ENCODE results near the gene HS3ST4. TPM values are rescaled to one million over a fixed set of nuclear protein-coding genes. Genes with fewer than 3 reads are reported as not detected.

The HS3ST4 gene
- total RNA-seq, 1 donor, result not detected

- DNase-seq (ENCODE audit: low read depth), result no peak
- TF ChIP-seq CTCF (IDR thresholded peaks at IDR 0.05; ENCODE audit: insufficient read depth, low read depth, low read length), result no peak
- no peak overlapping the region for H3K4me3 ChIP-seq (ENCODE audit: low read depth, low read length)
Observed at GRCh38 chr16:25895380-25895779, 203.6 kb downstream of the HS3ST4 start.

DNA sequence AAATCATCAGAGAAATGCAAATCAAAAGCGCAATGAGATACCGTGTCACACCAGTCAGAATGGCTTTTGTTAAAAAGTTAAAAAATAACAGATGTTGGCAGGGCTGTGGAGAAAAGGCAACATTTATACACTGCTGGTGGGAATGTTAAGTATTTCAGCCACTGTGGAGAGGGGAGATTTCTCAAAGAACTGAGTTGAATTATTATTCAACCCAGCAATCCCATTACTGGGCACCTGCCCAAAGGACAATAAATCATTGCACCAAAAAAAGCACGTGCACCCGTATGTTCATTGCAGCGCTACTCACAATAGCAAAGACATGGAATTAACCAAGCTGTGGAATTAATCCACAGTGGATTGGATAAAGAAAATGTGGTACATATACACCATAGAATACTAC lies 204.7 kb downstream of the HS3ST4 start:
- TF ChIP-seq CTCF (IDR thresholded peaks at IDR 0.05; ENCODE audit: insufficient read depth, low read depth, low read length), result no peak
- no peak overlapping the region for H3K4me3 ChIP-seq (ENCODE audit: low read depth, low read length)
- no peak for DNase-seq (ENCODE audit: low read depth)

DNA sequence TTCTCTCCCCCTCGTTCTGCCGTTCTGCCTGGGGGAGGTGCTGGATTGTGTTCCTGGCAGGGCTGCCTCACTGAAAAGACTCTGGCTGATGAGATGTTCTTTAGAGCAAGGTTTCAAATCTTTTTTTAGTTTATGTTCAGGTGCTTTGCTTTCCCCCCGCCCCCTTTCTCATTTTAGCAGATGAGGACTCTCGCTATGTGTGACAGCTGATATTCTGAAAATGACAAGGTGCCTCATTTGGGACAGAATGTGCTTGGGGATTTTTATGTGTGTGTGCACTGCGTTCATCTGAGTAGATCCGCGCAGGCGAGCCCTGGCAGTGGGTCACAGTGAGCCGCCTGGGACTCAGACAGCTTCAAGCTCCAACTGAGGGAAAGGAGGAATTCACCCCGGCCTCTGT lies 205.9 kb downstream of the HS3ST4 start:
- H3K4me3 ChIP-seq (ENCODE audit: low read depth, low read length), result no peak overlapping the region
- no peak for DNase-seq (ENCODE audit: low read depth)
- TF ChIP-seq CTCF (IDR thresholded peaks at IDR 0.05; ENCODE audit: insufficient read depth, low read depth, low read length), result no peak

DNA sequence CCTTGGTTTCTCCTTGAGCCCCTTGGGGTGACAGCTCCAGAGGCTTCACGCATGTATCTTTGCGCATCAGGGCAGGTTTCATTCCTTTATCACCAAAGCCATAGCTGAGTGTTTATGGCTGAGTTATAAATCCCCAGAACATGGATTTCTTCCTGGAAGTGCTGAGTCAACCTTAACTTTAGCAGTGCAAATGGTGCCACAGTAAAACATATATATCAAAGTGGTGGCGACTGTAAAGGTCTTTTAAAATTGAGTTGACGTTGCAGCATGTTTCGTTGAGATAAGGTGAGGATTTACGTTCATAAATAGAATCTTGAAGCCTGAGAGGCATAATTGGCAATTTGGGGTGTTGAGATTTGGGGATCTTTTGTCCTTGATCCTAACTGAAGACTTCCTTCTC lies 214.1 kb downstream of the HS3ST4 start:
- TF ChIP-seq CTCF (IDR thresholded peaks at IDR 0.05; ENCODE audit: insufficient read depth, low read depth, low read length), result no peak
- H3K4me3 ChIP-seq (ENCODE audit: low read depth, low read length), result no peak overlapping the region
- no peak for DNase-seq (ENCODE audit: low read depth)

GRCh38 chr16:25910971-25911370 lies 219.2 kb downstream of the HS3ST4 start:
- H3K4me3 ChIP-seq (ENCODE audit: low read depth, low read length), result no peak overlapping the region
- DNase-seq (ENCODE audit: low read depth), result no peak
- TF ChIP-seq CTCF (IDR thresholded peaks at IDR 0.05; ENCODE audit: insufficient read depth, low read depth, low read length), result no peak

GRCh38 chr16:25912321-25912720 lies 220.6 kb downstream of the HS3ST4 start:
- TF ChIP-seq CTCF (IDR thresholded peaks at IDR 0.05; ENCODE audit: insufficient read depth, low read depth, low read length), result no peak
- H3K4me3 ChIP-seq (ENCODE audit: low read depth, low read length), result no peak overlapping the region
- DNase-seq (ENCODE audit: low read depth), result no peak

- no peak overlapping the region for H3K4me3 ChIP-seq (ENCODE audit: low read depth, low read length)
- no peak for TF ChIP-seq CTCF (IDR thresholded peaks at IDR 0.05; ENCODE audit: insufficient read depth, low read depth, low read length)
- no peak for DNase-seq (ENCODE audit: low read depth)
Observed at GRCh38 chr16:25914357-25914962, 222.7 kb downstream of the HS3ST4 start.

All from fibroblast of villous mesenchyme (primary cell).